GM19193 (cell line): ENCODE data around the gene PKIG.

Experiments
- POLR2A ChIP-seq: IDR thresholded peaks from 4 replicates; pipeline ENCODE4 v1.6.1; 2011; ENCODE audit not compliant: insufficient read depth, insufficient read length; ENCODE audit errors: extremely low read depth

The PKIG gene

GRCh38 chr20:44566018-44566417 is 16.4 kb upstream of the PKIG start:
- TF ChIP-seq POLR2A: no peak

GRCh38 chr20:44566811-44567210 is 15.6 kb upstream of the PKIG start:
- TF ChIP-seq POLR2A: no peak

- TF ChIP-seq POLR2A: no peak
Measured at GRCh38 chr20:44570367-44570766, 12.0 kb upstream of the PKIG start.

GRCh38 chr20:44571362-44571988 is 10.9 kb upstream of the PKIG start:
- no peak for TF ChIP-seq POLR2A

GRCh38 chr20:44572551-44573500 is 9.6 kb upstream of the PKIG start:
- TF ChIP-seq POLR2A: no peak

- TF ChIP-seq POLR2A: no peak
Measured at GRCh38 chr20:44573501-44573869, 8.9 kb upstream of the PKIG start.

- TF ChIP-seq POLR2A: no peak
Measured at GRCh38 chr20:44574372-44574771, 8.0 kb upstream of the PKIG start.

GRCh38 chr20:44576297-44576696 is 6.1 kb upstream of the PKIG start:
- no peak for TF ChIP-seq POLR2A

GRCh38 chr20:44579313-44580081 is 2.9 kb upstream of the PKIG start:
- no peak for TF ChIP-seq POLR2A

- no peak for TF ChIP-seq POLR2A
Measured at GRCh38 chr20:44580581-44581268, 1.7 kb upstream of the PKIG start.

- TF ChIP-seq POLR2A: no peak
Measured at GRCh38 chr20:44581515-44581914, 864 bp upstream of the PKIG start.

GRCh38 chr20:44583157-44583556 is 778 bp downstream of the PKIG start:
- TF ChIP-seq POLR2A: no peak

GRCh38 chr20:44584162-44584561 is 1.8 kb downstream of the PKIG start:
- no peak for TF ChIP-seq POLR2A

- TF ChIP-seq POLR2A: no peak
Measured at GRCh38 chr20:44585057-44585963, 2.9 kb downstream of the PKIG start.
